AG09309 (cell line): Measurements from ENCODE around the gene SLC25A43.
"Not testable (repeated sequence)": the region's sequence is repeated elsewhere in the genome, so short reads cannot be mapped to it uniquely, and the experiment has no call there.

Source experiments
- DNase-seq: peaks from one replicate; pipeline ENCODE4 v3.0.0-alpha.2; 2010; ENCODE audit warnings: low read depth
- H3K4me3 ChIP-seq: 2 replicates; pipeline ENCODE4 v1.5.1; 2011; ENCODE audit warnings: mild to moderate bottlenecking, low read depth, low read length, moderate library complexity; ENCODE audit not compliant: control insufficient read depth
- TF ChIP-seq, protein P1 (sequence below): IDR thresholded peaks from 2 replicates; pipeline ENCODE4 v1.5.1; 2011; ENCODE audit warnings: mild to moderate bottlenecking, low read depth, low read length, inconsistent platforms; ENCODE audit not compliant: insufficient read depth, control insufficient read depth; ENCODE audit errors: missing control alignments

Gene SLC25A43

DNA sequence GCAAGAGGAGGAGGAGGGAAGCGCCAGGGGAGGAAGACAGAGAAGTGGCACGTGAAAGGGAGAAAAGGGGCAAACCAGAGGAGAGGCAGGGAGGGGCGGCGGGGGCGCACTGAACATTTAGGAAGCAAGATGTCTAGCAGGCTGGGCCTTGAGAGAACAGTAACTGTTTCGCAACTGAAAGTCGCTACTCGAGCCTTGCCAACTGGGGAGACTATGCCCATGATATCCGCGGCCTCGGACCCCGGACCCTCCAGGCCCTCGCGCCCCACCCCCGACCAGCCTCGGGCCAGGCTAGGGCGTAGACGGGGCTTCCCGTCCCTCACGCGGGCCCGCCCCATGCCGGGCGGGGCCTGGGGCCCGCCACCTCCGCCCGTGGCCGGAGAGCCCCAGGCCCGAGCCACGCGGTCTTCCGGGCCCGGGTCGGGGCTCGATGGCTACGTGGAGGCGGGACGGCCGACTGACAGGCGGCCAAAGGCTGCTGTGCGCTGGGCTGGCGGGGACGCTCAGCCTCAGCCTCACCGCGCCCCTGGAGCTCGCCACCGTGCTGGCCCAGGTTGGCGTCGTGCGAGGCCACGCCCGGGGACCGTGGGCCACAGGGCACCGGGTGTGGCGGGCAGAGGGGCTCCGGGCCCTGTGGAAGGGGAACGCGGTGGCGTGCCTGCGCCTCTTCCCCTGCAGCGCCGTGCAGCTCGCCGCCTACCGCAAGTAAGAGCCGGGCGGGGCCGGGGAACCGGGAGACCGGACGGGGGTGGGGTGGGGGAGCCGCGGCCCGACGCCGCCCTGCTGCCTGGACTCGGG is at the start of gene SLC25A43:
SLC25A43 (plus strand) TSS at position 363 of the 798 bp plus-strand sequence; CDS start at position 431, 68 bp downstream.
- H3K4me3 ChIP-seq = peak within 1 kb of the TSS; percentile 66
- TF ChIP-seq, protein P1, sequence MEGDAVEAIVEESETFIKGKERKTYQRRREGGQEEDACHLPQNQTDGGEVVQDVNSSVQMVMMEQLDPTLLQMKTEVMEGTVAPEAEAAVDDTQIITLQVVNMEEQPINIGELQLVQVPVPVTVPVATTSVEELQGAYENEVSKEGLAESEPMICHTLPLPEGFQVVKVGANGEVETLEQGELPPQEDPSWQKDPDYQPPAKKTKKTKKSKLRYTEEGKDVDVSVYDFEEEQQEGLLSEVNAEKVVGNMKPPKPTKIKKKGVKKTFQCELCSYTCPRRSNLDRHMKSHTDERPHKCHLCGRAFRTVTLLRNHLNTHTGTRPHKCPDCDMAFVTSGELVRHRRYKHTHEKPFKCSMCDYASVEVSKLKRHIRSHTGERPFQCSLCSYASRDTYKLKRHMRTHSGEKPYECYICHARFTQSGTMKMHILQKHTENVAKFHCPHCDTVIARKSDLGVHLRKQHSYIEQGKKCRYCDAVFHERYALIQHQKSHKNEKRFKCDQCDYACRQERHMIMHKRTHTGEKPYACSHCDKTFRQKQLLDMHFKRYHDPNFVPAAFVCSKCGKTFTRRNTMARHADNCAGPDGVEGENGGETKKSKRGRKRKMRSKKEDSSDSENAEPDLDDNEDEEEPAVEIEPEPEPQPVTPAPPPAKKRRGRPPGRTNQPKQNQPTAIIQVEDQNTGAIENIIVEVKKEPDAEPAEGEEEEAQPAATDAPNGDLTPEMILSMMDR = no peak
- no peak for DNase-seq

DNA sequence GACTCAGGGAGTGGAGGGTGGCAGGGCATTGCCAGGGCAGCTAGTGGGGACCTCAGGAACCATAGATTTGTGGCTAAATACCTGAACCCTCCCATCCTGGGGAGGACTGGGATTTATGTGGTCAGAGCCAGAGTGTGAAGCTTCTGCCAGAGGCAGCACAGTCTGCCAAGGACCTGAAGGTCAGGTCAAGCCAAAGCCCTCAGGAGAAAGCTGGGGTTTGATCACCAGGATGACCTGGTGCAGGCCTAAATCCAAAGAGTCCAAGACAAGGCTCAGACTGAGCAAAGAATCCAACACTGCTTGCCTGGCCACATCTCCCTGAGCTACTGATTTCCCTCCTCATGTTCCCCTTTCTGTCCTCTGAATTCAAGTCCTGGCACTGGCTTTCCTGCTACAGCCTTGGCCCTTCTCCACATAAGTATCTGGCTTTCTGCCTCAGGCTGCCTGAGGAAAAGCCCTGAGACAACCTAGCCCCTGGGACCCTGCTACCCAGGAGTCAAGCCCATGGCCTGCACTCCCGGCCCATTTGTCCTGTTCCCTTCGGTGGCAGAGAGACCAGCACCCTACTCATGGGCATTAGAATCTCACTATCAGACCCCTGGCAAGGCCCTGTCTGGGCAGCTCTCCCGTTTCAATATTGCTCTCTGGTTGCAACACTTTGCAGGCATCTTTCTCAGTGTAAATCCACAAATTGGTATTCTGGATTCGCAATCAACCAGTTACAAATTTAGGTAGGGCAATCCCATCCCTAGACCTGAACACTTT is 39.3 kb upstream of the SLC25A43 start:
- H3K4me3 ChIP-seq = no peak overlapping the region
- TF ChIP-seq, protein P1 = no peak
- DNase-seq = no peak

DNA sequence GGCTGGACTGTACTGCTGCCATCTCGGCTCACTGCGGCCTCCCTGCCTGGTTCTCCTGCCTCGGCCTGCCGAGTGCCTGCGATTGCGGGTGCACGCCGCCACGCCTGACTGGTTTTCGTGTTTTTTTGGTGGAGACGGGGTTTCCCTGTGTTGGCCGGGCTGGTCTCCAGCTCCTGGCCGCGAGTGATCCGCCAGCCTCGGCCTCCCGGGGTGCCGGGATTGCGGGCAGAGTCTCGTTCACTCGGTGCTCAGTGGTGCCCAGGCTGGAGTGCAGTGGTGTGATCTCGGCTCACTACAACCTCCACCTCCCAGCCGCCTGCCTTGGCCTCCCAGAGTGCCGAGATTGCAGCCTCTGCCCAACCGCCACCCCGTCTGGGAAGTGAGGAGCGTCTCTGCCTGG is 37.7 kb upstream of the SLC25A43 start:
- not testable (repeated sequence) for DNase-seq, H3K4me3 ChIP-seq

DNA sequence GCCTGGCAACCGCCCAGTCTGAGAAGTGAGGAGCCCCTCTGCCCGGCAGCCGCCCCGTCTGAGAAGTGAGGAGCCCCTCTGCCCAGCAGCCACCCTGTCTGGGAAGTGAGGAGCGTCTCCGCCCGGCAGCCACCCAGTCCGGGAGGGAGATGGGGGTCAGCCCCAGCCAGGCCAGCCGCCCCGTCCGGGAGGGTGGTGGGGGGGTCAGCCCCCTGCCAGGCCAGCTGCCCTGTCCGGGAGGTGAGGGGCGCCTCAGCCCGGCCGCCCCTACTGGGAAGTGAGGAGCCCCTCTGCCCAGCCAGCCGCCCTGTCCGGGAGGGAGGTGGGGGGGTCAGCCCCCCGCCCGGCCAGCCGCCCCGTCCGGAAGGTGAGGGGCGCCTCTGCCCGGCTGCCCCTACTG is 37.1 kb upstream of the SLC25A43 start:
- DNase-seq, H3K4me3 ChIP-seq: not testable (repeated sequence)

DNA sequence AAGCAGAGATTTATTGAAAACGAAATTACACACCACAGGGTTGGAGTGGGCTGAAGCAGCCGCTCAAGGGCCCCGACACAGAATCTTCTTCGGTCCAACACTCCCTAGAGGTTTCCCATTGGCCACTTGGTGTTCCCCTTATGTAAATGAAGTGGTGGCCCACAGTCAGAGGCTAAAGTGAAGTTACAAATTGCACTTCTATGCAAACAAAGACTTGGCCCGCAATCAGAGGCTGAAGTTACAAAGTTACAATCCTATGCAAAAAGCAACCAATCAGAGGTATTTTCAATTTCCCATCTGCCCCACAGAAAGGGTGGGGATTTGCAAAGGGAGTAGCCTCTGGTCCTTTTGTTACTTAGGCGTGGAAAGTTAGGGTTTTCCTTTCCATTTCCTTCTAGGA is 35.7 kb upstream of the SLC25A43 start:
- no peak for DNase-seq
- no peak overlapping the region for H3K4me3 ChIP-seq
- TF ChIP-seq, protein P1 = no peak

DNA sequence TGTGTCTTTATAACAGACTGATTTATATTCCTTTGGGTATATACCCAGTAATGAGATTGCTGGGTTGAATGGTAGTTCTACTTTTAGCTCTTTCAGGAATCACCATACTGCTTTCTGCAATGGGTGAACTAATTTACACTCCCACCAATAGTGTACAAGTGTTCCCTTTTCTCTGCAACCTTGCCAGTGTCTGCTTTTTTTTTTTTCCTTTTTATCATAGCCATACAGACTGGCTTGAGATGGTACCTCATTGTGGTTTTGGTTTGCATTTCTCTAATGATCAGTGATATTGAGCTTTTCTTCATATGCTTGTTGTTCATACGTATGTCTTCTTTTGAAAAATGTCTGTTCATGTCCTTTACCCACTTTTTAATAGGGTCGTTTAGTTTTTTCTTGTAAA is 27.3 kb upstream of the SLC25A43 start:
- not testable (repeated sequence) for DNase-seq, H3K4me3 ChIP-seq

DNA sequence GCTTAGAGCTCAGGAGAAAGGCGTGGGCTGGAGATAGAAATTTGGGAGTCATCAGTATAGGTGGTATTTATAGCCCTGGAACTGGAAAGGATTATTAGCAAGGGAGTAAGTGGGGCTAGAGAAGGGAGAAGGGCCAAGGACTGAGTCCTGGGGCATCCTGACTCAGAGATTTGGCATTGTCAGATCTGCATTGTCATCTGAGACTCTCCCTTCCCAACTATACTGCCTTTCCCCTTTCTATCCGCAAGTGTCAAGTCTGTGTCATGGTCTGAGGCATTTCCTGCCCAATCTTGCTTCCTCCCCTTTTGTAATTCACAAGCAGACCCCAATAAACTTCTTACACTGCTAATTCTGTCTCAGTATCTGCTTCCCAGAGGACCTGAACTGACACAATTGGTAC is 24.4 kb upstream of the SLC25A43 start:
- TF ChIP-seq, protein P1 = no peak
- no peak overlapping the region for H3K4me3 ChIP-seq
- peak; percentile 13 for DNase-seq

DNA sequence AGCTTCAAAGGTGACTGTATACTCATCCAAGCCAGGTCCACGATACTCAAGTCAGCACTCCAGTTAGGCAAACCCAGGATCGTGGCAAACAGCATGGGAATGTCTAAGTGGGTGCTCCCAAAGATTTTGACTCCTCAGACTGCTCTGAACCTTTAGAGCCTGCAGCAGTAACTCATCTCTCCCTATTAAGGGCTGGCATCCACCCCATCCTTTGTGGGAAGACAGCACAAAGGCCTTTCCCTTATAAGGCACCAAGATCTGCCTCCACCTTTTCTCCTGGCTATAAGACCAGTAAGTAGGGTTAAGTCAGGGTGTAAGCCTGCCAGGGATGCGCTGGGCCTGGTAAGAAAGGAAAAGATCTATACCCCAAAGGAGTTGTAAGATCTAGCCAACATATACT is 23.6 kb upstream of the SLC25A43 start:
- no peak for DNase-seq
- no peak overlapping the region for H3K4me3 ChIP-seq
- TF ChIP-seq, protein P1 = no peak
